ENCODE data around the gene HTR3D.

Gene HTR3D

DNA sequence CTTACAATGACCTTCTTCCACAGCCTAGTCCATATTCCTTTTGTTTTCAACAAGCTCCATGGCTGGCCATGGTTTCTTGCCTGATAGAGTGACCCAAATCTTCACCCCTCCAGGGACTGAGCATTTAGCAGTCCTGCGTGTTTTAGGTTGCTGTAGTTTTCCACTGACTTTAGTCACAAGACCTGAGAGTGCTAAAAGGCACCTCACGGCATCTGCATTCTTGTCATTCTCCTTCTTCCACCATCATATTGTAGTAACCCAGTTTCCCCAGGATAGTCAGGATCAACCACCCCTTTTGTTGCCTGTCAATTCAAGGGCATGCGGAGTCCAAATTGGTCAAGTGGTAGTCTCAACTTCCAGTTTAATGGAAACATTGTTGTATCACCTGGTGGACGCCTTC is 42.1 kb downstream of the HTR3D start:
- H3K4me3 ChIP-seq: no peak overlapping the region
- TF ChIP-seq, protein P1, sequence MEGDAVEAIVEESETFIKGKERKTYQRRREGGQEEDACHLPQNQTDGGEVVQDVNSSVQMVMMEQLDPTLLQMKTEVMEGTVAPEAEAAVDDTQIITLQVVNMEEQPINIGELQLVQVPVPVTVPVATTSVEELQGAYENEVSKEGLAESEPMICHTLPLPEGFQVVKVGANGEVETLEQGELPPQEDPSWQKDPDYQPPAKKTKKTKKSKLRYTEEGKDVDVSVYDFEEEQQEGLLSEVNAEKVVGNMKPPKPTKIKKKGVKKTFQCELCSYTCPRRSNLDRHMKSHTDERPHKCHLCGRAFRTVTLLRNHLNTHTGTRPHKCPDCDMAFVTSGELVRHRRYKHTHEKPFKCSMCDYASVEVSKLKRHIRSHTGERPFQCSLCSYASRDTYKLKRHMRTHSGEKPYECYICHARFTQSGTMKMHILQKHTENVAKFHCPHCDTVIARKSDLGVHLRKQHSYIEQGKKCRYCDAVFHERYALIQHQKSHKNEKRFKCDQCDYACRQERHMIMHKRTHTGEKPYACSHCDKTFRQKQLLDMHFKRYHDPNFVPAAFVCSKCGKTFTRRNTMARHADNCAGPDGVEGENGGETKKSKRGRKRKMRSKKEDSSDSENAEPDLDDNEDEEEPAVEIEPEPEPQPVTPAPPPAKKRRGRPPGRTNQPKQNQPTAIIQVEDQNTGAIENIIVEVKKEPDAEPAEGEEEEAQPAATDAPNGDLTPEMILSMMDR (IDR thresholded peaks at IDR 0.05): no peak
- intact Hi-C loops (cut with DNase I; ENCODE audit: low total_unique reads): no loop called here
- no peaks in the 10 kb centered on the region for H3K4me1 ChIP-seq
- H3K27me3 ChIP-seq: no peaks in the 10 kb centered on the region
- H3K9me3 ChIP-seq: no peaks in the 10 kb centered on the region
- no peak overlapping the region for H3K27ac ChIP-seq
- DNase-seq: no peak
- H3K36me3 ChIP-seq: no peaks in the 10 kb centered on the region

DNA sequence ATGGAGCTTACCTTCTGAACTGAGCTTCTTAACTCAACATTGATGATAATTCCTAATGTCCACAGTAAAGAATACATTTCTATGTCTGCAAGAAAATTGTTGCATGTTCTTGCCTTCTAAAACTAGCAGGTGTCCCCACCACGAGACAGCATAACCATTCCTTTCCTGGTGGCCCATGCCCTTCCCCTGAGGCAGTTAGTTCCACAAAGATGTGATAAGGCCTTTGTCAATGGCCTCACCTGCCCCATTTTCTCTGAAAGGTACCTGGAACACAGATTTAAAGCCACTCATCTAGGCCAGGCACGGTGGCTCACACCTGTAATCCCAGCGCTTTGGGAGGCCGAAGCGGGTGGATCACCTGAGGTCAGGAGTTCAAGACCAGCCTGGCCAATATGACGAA is 44.4 kb downstream of the HTR3D start:
- H3K4me3 ChIP-seq: no peak overlapping the region
- TF ChIP-seq, protein P1 (IDR thresholded peaks at IDR 0.05): no peak
- H3K27me3 ChIP-seq: no peaks in the 10 kb centered on the region
- no peaks in the 10 kb centered on the region for H3K9me3 ChIP-seq
- no peak overlapping the region for H3K27ac ChIP-seq
- no peaks in the 10 kb centered on the region for H3K4me1 ChIP-seq
- no peak for DNase-seq
- intact Hi-C loops (cut with DNase I; ENCODE audit: low total_unique reads): no loop called here
- no peaks in the 10 kb centered on the region for H3K36me3 ChIP-seq

DNA sequence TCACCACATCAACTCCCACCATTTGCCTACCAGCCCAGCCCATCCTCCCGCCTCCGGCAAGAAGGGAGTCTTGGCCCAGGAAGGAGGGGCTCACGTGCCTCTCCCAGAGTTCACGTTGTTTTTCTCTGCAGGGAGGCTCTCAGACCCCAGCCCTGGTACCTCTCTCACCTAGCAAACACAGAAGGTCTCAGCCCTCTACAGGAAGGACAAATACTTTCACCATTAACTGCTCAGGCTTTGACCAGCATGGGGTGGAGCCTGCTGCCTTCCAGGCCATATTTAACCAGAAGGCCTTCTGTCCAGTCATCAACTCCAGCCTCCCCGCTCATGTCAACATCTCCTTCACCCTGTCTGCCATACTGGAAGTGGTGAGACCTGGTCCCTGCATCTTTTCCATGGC is 46.3 kb downstream of the HTR3D start:
- H3K27ac ChIP-seq: no peak overlapping the region
- DNase-seq: no peak
- TF ChIP-seq, protein P1 (IDR thresholded peaks at IDR 0.05): no peak
- no peaks in the 10 kb centered on the region for H3K36me3 ChIP-seq
- intact Hi-C loops (cut with DNase I; ENCODE audit: low total_unique reads): no loop called here
- no peak overlapping the region for H3K4me3 ChIP-seq
- no peaks in the 10 kb centered on the region for H3K9me3 ChIP-seq
- no peaks in the 10 kb centered on the region for H3K4me1 ChIP-seq
- no peaks in the 10 kb centered on the region for H3K27me3 ChIP-seq

DNA sequence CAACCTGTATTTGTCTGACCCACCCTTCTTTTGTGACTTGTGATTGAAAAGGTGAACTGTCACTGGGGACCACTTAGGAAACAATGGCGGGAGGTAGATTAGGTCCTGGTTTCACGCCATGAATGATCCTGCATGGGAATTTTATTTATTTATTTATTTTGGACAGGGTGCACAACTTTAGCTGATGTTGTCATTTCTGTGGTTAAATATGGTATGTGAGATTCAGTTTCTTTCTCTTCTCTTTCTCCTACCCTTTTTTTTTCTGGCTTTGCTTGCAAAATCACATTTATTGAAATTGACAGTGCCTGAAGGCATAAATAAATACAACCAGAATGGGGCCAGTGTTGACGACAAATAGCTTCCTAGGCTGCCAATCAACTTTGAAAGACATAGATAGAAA is 47.3 kb downstream of the HTR3D start:
- H3K4me3 ChIP-seq: no peak overlapping the region
- TF ChIP-seq, protein P1 (IDR thresholded peaks at IDR 0.05): no peak
- no peak overlapping the region for H3K27ac ChIP-seq
- no peaks in the 10 kb centered on the region for H3K36me3 ChIP-seq
- intact Hi-C loops (cut with DNase I; ENCODE audit: low total_unique reads): no loop called here
- no peaks in the 10 kb centered on the region for H3K9me3 ChIP-seq
- H3K4me1 ChIP-seq: no peaks in the 10 kb centered on the region
- DNase-seq: no peak
- no peaks in the 10 kb centered on the region for H3K27me3 ChIP-seq

DNA sequence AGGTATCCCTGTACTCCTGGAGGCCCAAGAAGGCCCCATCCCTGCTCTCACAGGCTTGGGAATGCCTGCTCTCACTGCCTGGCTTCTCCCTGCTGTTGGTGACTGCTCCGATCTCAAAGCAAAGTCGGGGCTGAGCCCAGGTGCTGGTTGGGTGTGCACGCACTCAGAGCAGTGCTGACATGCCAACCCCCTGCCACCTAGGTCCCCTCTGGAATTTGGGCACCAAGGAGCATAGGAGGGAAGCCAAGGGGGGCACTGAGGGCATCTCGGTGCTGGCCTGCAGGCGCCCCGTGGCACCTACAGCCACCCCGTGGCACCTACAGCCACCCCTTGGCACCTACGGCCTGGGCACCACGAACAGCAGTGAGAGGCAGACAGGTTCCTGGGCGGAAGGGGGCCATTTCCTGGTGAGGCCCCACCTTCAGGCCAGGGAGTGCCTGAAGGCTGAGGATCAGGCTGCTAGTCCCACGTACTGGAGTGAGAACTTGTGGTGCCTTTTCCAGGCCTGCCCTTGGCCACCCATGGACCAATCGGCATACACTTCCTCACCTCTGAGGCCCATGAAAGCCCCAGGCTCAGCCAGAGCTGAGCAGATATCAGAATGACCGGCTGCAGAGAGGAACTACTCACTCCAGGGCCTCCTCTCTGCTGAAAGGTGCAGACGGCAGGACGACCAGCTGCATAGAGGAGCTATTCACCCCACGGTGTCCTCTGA is 49.7 kb downstream of the HTR3D start:
- intact Hi-C loops (cut with DNase I; ENCODE audit: low total_unique reads): no loop called here
- Histone ChIP-seq H3K27ac (no peak overlapping the region), H3K4me3 (no peak overlapping the region), H3K4me1 (no peaks in the 10 kb centered on the region), H3K9me3 (no peaks in the 10 kb centered on the region), H3K36me3 (no peaks in the 10 kb centered on the region), H3K27me3 (no peaks in the 10 kb centered on the region)
- TF ChIP-seq, protein P1 (IDR thresholded peaks at IDR 0.05): no peak
- no peak for DNase-seq

DNA sequence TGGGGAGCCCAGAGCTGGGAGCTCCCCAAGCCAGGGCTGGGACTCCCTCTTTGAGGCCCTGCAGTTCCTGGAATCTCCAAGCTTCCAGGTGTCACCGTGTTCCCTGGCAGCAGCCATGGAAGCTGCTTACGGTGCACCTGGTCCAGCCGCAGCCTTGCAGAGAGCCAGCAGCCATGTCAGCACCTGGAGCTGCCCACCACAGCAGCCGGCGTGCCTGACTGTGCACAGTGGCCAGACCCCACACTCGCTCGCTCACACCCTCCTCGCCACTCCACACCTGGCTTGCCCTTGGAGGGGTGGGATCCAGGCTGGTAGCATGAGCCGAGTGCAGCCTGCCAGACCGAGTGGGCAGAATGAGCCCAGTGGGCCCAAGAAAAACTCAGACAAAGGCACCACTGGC is 50.5 kb downstream of the HTR3D start:
- intact Hi-C loops (cut with DNase I; ENCODE audit: low total_unique reads): no loop called here
- Histone ChIP-seq H3K27me3 (no peaks in the 10 kb centered on the region), H3K4me1 (no peaks in the 10 kb centered on the region), H3K36me3 (no peaks in the 10 kb centered on the region), H3K4me3 (no peak overlapping the region), H3K9me3 (no peaks in the 10 kb centered on the region), H3K27ac (no peak overlapping the region)
- DNase-seq: no peak
- TF ChIP-seq, protein P1 (IDR thresholded peaks at IDR 0.05): no peak

Measured in tibial artery (tissue), 4 donors.